RPMI7951 (cell line): ENCODE data around the gene NKX2-4. TPM values are rescaled to one million over a fixed set of nuclear protein-coding genes. Genes with fewer than 3 reads are reported as not detected.
A peak's percentile ranks its signal among the peaks of the same experiment; 100 is the strongest.

ENCODE experiments used
- DNase-seq: peaks from one replicate; pipeline ENCODE4 v3.0.0-alpha.2; 2012; ENCODE audit warnings: low read depth
- total RNA-seq: library from RNA; depleted of rRNA; stranded (reverse); fragments of >200 nt; shearing (Covaris generic); gene quantifications from 2 replicates; pipeline ENCODE4 v1.2.3, GENCODE V29; 2014; rRNA removed

The NKX2-4 gene
- total RNA-seq, 1 experiment from 2014 or later, result not detected

GRCh38 chr20:21360705-21361104 is 36.6 kb downstream of the NKX2-4 start:
- DNase-seq, result peak; percentile 32

GRCh38 chr20:21358737-21359136 is 38.6 kb downstream of the NKX2-4 start:
- no peak for DNase-seq

- no peak for DNase-seq
Measured at GRCh38 chr20:21357844-21358243, 39.5 kb downstream of the NKX2-4 start.

- DNase-seq, result no peak
Measured at GRCh38 chr20:21356386-21356785, 40.9 kb downstream of the NKX2-4 start.

- DNase-seq, result no peak
Measured at GRCh38 chr20:21355981-21356380, 41.3 kb downstream of the NKX2-4 start.

- DNase-seq, result peak; percentile 10
Measured at GRCh38 chr20:21353236-21353635, 44.1 kb downstream of the NKX2-4 start.

- peak; percentile 5 for DNase-seq
Measured at GRCh38 chr20:21352703-21353102, 44.6 kb downstream of the NKX2-4 start.

Other genes with a start within 250 kb of the NKX2-4 start
- gene XRN2, start 94.2 kb downstream of the NKX2-4 start, total RNA-seq, result 128 and 151 TPM in 2 replicates
- 0.20 TPM in 1 of 2 replicates, not detected in the other for gene NKX2-2, start 116.5 kb upstream of the NKX2-4 start, total RNA-seq